B cell (primary cell): ENCODE data around the gene SLC25A21. TPM values are rescaled to one million over a fixed set of nuclear protein-coding genes. Genes with fewer than 3 reads are reported as not detected.

Experiments used
- ATAC-seq: fragments of 200-7000 bp; cut with Tn5 transposase; one replicate; pipeline ENCODE4 v1.10.0; 2021; ENCODE audit warnings: low read depth, mild to moderate bottlenecking, moderate number of reproducible peaks, moderate library complexity
- CTCF ChIA-PET: fragments of 350-600 bp; sonication (Branson Sonifier 250); formaldehyde crosslinking; loops from one replicate; lab custom pipeline; 2021; ENCODE audit warnings: antibody characterized with exemption, inconsistent platforms; lab: Charles Lee
- POLR2A ChIA-PET: fragments of 350-600 bp; sonication (Branson Sonifier 250); formaldehyde crosslinking; loops from one replicate; lab custom pipeline; 2021; ENCODE audit warnings: antibody characterized with exemption; lab: Charles Lee
- DNase-seq: peaks from one replicate; pipeline ENCODE4 v3.0.0; 2013
- H2AFZ ChIP-seq: 2 replicates; pipeline ENCODE4 v1.6.1; 2012; ENCODE audit warnings: mild to moderate bottlenecking, low read depth, low read length; ENCODE audit not compliant: insufficient read depth, poor library complexity, severe bottlenecking
- H3K27ac ChIP-seq, 2 donors: 1 replicate in 1 of 2; 2 replicates in 1 of 2; pipeline ENCODE4 v1.5.1; 2012 to 2013; ENCODE audit warnings: low read length in 2 of 2, mild to moderate bottlenecking in 2 of 2, moderate library complexity in 1 of 2
- H3K27me3 ChIP-seq, 4 experiments: fragments of 200-600 bp in 1 of 4; sonication (generic) in 1 of 4; replicated peaks in 1 of 4; 1 replicate in 2 of 4; 2 replicates in 2 of 4; pipeline versions ENCODE4 v1.6.1 to v1.7.0; 2013 to 2016; ENCODE audit warnings: low read length in 3 of 4, mild to moderate bottlenecking in 2 of 4, mixed read lengths in 1 of 4, moderate library complexity in 1 of 4; ENCODE audit not compliant: insufficient read depth in 4 of 4, control insufficient read depth in 3 of 4; ENCODE audit errors: control extremely low read depth in 1 of 4
- H3K36me3 ChIP-seq, 2 experiments: replicated peaks in 1 of 2; 1 replicate in 1 of 2; 2 replicates in 1 of 2; pipeline versions ENCODE4 v1.6.1 to v1.7.1; 2013; ENCODE audit warnings: low read length in 1 of 2; ENCODE audit not compliant: insufficient read depth in 2 of 2, control insufficient read depth in 1 of 2; ENCODE audit errors: control extremely low read depth in 1 of 2, extremely low read depth in 1 of 2
- H3K4me1 ChIP-seq, 2 donors: fragments of 200-600 bp in 1 of 2; sonication (generic) in 1 of 2; 1 replicate in 1 of 2; 2 replicates in 1 of 2; pipeline versions ENCODE4 v1.5.1 to v1.6.1; 2013 to 2017; ENCODE audit warnings: low read length in 2 of 2; ENCODE audit not compliant: control insufficient read depth in 2 of 2, insufficient read depth in 2 of 2
- H3K4me2 ChIP-seq: replicated peaks from 2 replicates; pipeline ENCODE3; 2012; ENCODE audit warnings: mild to moderate bottlenecking, low read depth, low read length; ENCODE audit not compliant: poor library complexity, severe bottlenecking
- H3K4me3 ChIP-seq, 5 experiments: fragments of 200-600 bp in 1 of 5; sonication (generic) in 1 of 5; 1 replicate in 3 of 5; 2 replicates in 2 of 5; pipeline versions ENCODE4 v1.5.1 to v1.7.0; 2011 to 2016; ENCODE audit warnings: low read length in 4 of 5, mild to moderate bottlenecking in 4 of 5, low read depth in 2 of 5, control low read depth in 1 of 5, moderate library complexity in 1 of 5; ENCODE audit not compliant: insufficient read depth in 1 of 5; ENCODE audit errors: control extremely low read depth in 1 of 5, extremely low read depth in 1 of 5
- H3K79me2 ChIP-seq: fragments of 200-600 bp; sonication (generic); one replicate; pipeline ENCODE4 v1.6.0; 2016; ENCODE audit warnings: low read length; ENCODE audit not compliant: control insufficient read depth, insufficient read depth
- H3K9ac ChIP-seq: fragments of 200-600 bp; sonication (generic); 2 replicates; pipeline ENCODE4 v1.6.1; 2017; ENCODE audit warnings: mild to moderate bottlenecking, low read length, moderate library complexity
- H3K9me3 ChIP-seq, 3 donors: one replicate each; pipeline versions ENCODE4 v1.6.1 to v1.7.1; 2013; ENCODE audit warnings: low read length in 2 of 3; ENCODE audit not compliant: control insufficient read depth in 2 of 3, insufficient read depth in 1 of 3; ENCODE audit errors: control extremely low read depth in 1 of 3
- H4K20me1 ChIP-seq: 2 replicates; pipeline ENCODE4 v1.6.0; 2012; ENCODE audit warnings: mild to moderate bottlenecking, low read length; ENCODE audit not compliant: insufficient read depth, control insufficient read depth, poor library complexity, severe bottlenecking
- H3K27ac Mint-ChIP-seq: one replicate; pipeline ENCODE4 v1.8.0; 2021; ENCODE audit warnings: mixed read lengths
- H3K27me3 Mint-ChIP-seq: one replicate; pipeline ENCODE4 v1.8.0; 2021; ENCODE audit warnings: mixed read lengths
- H3K4me1 Mint-ChIP-seq: one replicate; pipeline ENCODE4 v1.8.0; 2021; ENCODE audit warnings: mixed read lengths
- H3K4me3 Mint-ChIP-seq: one replicate; pipeline ENCODE4 v1.8.0; 2021; ENCODE audit warnings: mixed read lengths
- H3K9me3 Mint-ChIP-seq: one replicate; pipeline ENCODE4 v1.8.0; 2022; ENCODE audit warnings: mixed read lengths; ENCODE audit not compliant: insufficient read depth
- CTCF ChIP-seq: fragments of 200-600 bp; IDR thresholded peaks from one replicate; pipeline ENCODE4 v1.8.0; 2022; ENCODE audit warnings: antibody characterized with exemption, mild to moderate bottlenecking
- EZH2 ChIP-seq: IDR thresholded peaks from 2 replicates; pipeline ENCODE4 v1.6.1; 2012; ENCODE audit warnings: borderline replicate concordance, low read depth, mild to moderate bottlenecking, moderate library complexity, low read length; ENCODE audit not compliant: insufficient read depth, poor library complexity, severe bottlenecking
- WGBS: methylation state at CpG from one replicate; pipeline ENCODE4 v1.1.5; 2013; ENCODE audit warnings: missing lambda C conversion rate; ENCODE audit not compliant: insufficient coverage; 5-methylcytosine and 5-hydroxymethylcytosine counted together
- intact Hi-C: fragments of 100-400 bp; cut with micrococcal nuclease; formaldehyde crosslinking; loops from one replicate; pipeline ENCODE4 v1.10.0; 2022
- polyA plus RNA-seq: library from polyadenylated mRNA; depleted of rRNA; stranded (reverse); fragments of >200 nt; gene quantifications from 2 replicates; pipeline ENCODE4 v1.2.3, GENCODE V29; 2012
- total RNA-seq, 2 donors: library from RNA; stranded (reverse); fragments of 120-200 nt in 1 of 2; gene quantifications; 1 replicate in 1 of 2; 2 replicates in 1 of 2; pipeline versions ENCODE4 v1.2.3 to v1.2.4, GENCODE V29; 2013 to 2022

SLC25A21 gene
- total and polyA plus RNA-seq, 2 donors (not counting 1 experiment from before 2014, with no cell fraction given) = not detected

GRCh38 chr14:37093364-37093763 is 79.0 kb downstream of the SLC25A21 start:
- no peaks in the 10 kb centered on the region for H3K4me1 ChIP-seq
- POLR2A ChIA-PET = no interaction called here
- no peak overlapping the region for H2AFZ ChIP-seq
- H3K27ac Mint-ChIP-seq = no peak overlapping the region
- no peaks in the 10 kb centered on the region for H3K79me2 ChIP-seq
- no peak overlapping the region for H3K4me2 ChIP-seq
- TF ChIP-seq CTCF (no peak), EZH2 (no peak)
- H3K27me3 Mint-ChIP-seq = no peaks in the 10 kb centered on the region
- CTCF ChIA-PET = no interaction called here
- H3K27me3 ChIP-seq = no peaks in the 10 kb centered on the region
- H3K36me3 ChIP-seq = no peaks in the 10 kb centered on the region
- no CpG with 5 or more reads among the region's 5 CpGs for WGBS
- H3K4me1 Mint-ChIP-seq = no peaks in the 10 kb centered on the region
- DNase-seq (no peak), ATAC-seq (no peak)
- H3K4me3 ChIP-seq = no peak overlapping the region
- intact Hi-C loops = no loop called here
- no peak overlapping the region for H3K4me3 Mint-ChIP-seq
- H3K9me3 Mint-ChIP-seq = no peaks in the 10 kb centered on the region
- no peak overlapping the region for H3K9ac ChIP-seq
- no peaks in the 10 kb centered on the region for H4K20me1 ChIP-seq
- peaks cover 0 to 6% (median 0%) of the 10 kb centered on the region in 3 donors for H3K9me3 ChIP-seq
- H3K27ac ChIP-seq = no peak overlapping the region

- POLR2A ChIA-PET = no interaction called here
These were observed 80.8 kb downstream of the SLC25A21 start for GRCh38 chr14:37091651-37092050.

More at GRCh38 chr14:37091651-37092050, 80.8 kb downstream of the SLC25A21 start:
- Histone ChIP-seq H3K4me1 (no peaks in the 10 kb centered on the region), H3K36me3 (no peaks in the 10 kb centered on the region), H3K27me3 (no peaks in the 10 kb centered on the region), H2AFZ (no peak overlapping the region), H3K79me2 (no peaks in the 10 kb centered on the region), H4K20me1 (no peaks in the 10 kb centered on the region), H3K27ac (no peak overlapping the region), H3K9ac (no peak overlapping the region), H3K4me2 (no peak overlapping the region), H3K9me3 (peaks cover 0 to 3% (median 0%) of the 10 kb centered on the region in 3 donors), H3K4me3 (no peak overlapping the region)
- CTCF ChIA-PET = no interaction called here
- DNase-seq (no peak), ATAC-seq (no peak)
- no peaks in the 10 kb centered on the region for H3K9me3 Mint-ChIP-seq
- H3K4me1 Mint-ChIP-seq = no peaks in the 10 kb centered on the region
- no peak overlapping the region for H3K27ac Mint-ChIP-seq
- H3K27me3 Mint-ChIP-seq = no peaks in the 10 kb centered on the region
- 67% methylated on average over 1 of the region's 3 CpGs for WGBS
- intact Hi-C loops = no loop called here
- H3K4me3 Mint-ChIP-seq = no peak overlapping the region
- TF ChIP-seq EZH2 (no peak), CTCF (no peak)
